ENCODE measurements around the gene AQP10.

GRCh38 chr1:154338875-154339274 is 18.0 kb downstream of the AQP10 start:
- TF ChIP-seq CTCF (IDR thresholded peaks at IDR 0.05 in 8 of 11, conservative IDR thresholded peaks at IDR 0.05 in 3 of 11) (no peak), POLR2A (IDR thresholded peaks at IDR 0.05) (no peak)

Data from spleen (tissue), 7 donors.